GM19351 (cell line): ENCODE results near the gene SIGLEC10.
"Not testable (repeated sequence)": the region's sequence is repeated elsewhere in the genome, so short reads cannot be mapped to it uniquely, and the experiment has no call there.

Source experiments
- ATAC-seq: cut with Tn5 transposase; IDR thresholded peaks from one replicate; pipeline ENCODE4 v1.9.1; 2021; ENCODE audit warnings: mild to moderate bottlenecking, moderate library complexity; ENCODE audit not compliant: unreplicated experiment

Gene SIGLEC10

DNA sequence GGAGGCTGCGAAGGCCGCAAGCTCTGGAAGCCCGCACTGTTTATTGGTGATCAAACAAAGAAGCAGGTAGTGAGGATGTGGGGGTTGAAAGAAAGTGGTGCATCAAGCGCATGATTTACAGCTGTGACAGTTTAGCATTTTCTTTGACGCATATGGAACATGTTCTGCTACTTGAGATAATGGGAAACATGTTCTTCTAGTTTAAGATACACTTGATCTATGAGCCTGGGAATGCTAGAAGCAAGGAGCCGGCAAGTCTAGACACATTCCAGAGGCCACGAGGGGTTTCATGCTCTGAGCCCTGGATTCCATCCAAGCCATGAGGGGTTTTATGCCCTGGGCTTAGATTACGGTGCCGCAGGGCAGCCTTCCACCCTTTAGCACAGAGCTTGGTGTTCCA is 20.0 kb downstream of the SIGLEC10 start:
- ATAC-seq, result not testable (repeated sequence)

DNA sequence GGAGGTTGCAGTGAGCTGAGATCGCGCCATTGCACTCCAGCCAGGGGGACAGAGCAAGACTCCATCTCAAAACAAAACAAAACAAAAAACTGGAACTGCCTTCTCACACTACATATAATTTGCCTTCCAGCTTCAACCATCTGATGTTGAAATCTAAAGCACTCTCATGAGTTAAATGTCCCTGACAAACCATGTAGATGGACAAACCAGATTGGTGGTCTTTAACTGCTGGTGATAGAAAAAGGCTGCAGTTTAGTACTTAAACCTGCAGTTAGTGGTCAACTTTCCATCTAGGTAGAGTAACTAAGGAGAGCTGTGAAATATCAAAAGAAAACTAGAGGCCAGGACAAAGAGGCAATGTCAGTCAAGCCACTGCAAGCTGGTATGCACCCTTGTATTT is 21.3 kb downstream of the SIGLEC10 start:
- no peak for ATAC-seq

- peak; percentile 77 for ATAC-seq
Measured at GRCh38 chr19:51394050-51394836, 23.2 kb downstream of the SIGLEC10 start.

DNA sequence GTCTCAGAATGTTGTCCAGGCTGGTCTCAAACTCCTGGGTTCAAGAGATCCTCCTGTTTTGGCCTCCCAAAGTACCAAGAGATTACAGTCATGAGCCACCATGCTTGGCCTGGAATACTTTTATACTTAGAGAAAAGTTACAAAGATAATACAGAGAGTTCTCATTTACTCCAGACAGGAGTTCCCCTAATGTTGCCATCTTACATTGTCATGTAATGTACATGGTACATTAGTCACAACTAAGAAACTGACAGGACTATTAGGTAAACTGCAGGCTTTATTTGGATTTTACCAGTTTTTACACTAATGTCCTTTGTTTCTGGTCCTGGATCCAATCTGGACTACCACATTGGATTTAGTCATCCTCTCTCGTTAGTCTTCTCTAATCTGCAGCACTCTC is 24.7 kb downstream of the SIGLEC10 start:
- no peak for ATAC-seq

GRCh38 chr19:51391073-51391611 is 26.3 kb downstream of the SIGLEC10 start:
- no peak for ATAC-seq

DNA sequence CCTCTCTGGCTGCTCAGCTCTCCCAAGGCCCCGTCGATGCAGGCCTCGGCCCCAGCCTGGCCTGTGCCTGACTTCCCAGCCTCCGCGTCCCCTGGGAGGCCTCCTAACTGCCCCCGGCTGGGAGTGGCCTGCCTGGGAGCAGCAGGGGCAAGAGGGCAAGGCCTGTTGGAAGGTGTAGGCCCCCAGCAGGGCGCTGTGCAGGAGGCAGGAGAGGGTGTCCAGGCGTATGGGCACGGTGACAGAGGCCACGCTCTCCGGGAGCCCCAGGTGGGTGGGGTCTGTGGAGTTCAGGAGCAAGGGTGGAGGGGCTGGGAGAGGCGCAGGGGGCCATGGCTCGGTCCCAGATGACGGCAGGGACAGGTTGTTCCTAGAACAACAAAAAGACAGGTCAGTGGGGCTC is 28.3 kb downstream of the SIGLEC10 start:
- no peak for ATAC-seq

GRCh38 chr19:51387924-51388389 is 29.5 kb downstream of the SIGLEC10 start, which contains the start of gene LIM2:
LIM2 (minus strand) TSS chr19:51387974; CDS start chr19:51387443, 531 bp downstream.
- no peak for ATAC-seq

- ATAC-seq, result no peak
Measured at GRCh38 chr19:51386882-51387520, 30.4 kb downstream of the SIGLEC10 start.

DNA sequence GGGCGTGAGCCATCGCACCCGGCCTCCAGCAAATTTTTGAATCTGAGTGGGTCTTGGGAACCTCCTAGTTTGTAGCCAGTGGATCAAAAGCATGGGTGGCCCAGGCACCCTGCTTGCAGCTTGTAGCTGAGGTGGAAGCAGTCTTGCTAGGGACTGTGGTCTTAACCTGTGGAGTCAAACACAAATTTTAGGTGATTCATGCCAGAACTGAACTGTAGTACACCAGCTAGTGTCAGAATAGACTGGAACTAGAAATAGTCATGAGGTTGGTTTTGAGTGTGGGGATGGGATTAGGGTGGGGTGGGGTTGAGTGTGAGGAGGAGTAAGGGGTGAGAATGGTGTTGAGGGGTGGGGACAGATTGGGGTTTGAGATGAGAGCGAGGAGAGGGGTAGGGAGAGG is 35.4 kb downstream of the SIGLEC10 start:
- no peak for ATAC-seq

DNA sequence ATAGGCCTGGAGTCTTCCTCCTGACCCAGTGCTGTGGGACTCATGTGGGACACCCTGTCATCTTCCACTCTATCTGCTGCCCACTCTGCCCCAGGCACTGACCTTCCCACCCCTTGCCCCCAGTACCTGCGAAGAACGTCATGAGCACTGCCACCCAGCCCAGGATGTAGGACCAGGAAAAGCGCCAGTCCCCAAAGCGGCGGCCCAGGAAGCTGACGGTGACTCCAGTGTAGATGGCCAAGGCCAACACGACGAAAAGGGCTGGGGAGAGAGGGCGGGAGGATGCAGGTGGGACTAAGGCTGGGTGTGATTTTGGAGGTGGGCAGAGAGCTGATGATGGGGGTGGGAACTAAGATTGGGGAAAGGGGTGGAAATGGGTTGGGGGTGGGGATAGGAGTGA is 37.1 kb downstream of the SIGLEC10 start:
- ATAC-seq, result no peak

DNA sequence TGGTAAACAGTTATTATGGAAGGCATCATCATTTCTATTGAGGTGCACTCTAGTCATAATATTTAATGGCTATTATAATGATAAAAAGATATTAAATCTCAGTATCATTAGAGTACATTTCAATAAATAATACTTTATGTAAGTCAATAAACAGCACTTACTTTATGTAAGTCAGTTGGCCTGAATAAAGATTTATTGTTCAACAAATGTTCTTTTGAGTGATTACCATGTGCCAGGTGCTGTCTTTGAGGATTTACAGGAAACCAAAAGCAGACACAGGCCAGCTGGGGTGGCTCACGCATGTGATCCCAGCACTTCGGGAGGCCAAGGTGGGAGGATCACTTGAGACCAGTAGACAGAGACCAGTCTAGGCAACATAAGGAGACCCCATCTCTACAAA is 40.0 kb downstream of the SIGLEC10 start:
- ATAC-seq, result no peak

- ATAC-seq, result no peak
Measured at GRCh38 chr19:51375504-51376221, 41.8 kb downstream of the SIGLEC10 start.

DNA sequence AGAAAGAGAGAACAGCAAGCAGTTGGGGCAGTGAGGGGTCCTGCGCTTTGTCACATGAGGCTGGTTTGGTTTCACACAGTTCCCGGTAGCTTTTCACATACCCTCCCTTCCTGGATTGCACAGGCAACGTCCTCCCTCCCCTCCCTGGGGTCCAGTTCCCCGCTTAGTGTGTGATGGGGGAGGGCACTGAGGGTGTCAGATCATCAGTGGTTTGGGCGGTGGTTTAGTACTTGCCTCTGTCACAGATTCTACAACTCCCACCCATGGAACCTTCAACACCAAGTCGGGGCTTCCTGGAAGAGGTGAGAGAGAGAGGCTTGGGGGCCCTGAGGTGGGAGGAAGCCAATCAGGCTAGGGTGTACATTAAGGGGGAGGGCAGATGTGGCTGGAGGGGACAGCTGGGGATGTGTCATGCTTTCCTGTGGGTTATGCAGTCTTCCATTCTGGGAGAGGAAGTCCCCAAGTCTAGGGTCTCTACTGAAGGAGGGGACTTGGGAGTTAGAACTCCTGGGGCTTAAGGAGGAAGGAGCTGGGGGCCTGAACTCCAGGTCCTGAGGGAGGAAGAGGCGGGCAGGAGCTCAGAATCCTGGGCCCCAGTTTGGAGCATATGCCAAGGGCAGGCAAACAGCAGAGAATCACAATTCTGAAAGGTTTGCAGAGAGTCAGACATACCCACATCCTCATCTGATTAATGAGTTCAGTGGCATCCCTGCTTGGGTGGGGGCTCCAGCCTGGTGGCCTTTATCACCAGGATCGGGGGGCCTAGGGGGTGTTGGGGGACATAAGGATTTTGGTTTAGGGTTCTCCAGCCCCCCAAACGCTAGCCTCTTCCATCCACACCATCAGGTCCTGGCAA is 44.6 kb downstream of the SIGLEC10 start, which contains the start of gene NKG7:
Gene NKG7, minus strand, starts transcription at position 6 of the 856 bp plus-strand sequence. CDS start 119 bp downstream, outside the sequence.
- peak; percentile 38 for ATAC-seq

DNA sequence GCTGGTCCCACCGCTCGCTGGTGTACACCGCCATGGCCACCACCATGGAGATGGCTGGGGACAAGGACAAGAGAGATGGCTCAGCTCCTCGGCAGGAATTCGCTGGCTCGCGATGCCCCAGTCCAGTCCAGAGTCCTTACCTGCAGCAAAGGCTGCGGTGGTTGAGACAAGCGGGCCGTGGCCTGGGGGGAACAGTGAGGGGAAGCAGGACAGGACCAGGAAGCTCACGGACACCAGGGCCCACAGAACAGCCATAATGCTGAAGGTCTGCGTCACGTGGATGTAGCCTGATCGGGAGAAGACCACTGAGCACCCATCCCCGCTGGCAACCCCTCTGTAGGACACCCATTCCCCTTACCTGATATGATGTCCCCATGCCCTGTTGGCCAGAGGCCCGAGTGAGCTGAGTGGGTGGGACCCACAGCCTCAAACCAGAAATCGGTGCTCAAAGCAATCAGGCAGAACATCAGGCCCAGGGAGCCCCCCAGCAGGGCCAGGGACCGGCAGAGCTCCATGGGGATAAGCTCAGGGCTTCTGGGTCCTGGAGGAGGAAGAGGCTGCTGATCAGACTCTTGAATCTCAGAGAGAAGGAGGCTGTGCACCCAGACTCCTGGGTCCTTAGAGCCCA is 45.3 kb downstream of the SIGLEC10 start:
- no peak for ATAC-seq

DNA sequence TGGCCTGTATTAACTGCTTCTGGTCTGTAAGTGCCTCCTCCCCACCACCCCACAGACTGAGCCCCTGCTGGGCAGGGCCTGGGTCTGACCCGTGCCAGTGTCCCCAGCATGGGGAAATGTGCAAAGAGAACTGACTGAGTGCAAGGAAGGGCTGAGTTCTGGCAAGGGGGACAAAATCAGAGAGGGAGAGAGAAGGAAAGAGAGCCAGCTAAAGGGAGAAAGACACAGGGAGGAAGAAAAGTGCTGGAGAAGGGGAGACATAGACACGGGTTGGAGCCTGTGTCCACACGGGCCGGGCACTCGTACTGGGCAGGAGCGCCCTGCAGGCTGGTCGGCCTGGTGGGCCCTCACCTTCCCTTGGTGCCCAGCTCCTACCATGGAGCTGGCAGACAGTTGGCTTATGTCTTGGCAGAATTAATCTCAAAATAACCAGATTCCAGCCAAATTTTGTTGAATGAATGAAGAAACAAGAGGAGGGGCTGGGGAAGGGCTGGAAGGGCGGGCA is 46.2 kb downstream of the SIGLEC10 start:
- no peak for ATAC-seq

GRCh38 chr19:51370230-51370629 is 47.2 kb downstream of the SIGLEC10 start:
- ATAC-seq, result no peak

DNA sequence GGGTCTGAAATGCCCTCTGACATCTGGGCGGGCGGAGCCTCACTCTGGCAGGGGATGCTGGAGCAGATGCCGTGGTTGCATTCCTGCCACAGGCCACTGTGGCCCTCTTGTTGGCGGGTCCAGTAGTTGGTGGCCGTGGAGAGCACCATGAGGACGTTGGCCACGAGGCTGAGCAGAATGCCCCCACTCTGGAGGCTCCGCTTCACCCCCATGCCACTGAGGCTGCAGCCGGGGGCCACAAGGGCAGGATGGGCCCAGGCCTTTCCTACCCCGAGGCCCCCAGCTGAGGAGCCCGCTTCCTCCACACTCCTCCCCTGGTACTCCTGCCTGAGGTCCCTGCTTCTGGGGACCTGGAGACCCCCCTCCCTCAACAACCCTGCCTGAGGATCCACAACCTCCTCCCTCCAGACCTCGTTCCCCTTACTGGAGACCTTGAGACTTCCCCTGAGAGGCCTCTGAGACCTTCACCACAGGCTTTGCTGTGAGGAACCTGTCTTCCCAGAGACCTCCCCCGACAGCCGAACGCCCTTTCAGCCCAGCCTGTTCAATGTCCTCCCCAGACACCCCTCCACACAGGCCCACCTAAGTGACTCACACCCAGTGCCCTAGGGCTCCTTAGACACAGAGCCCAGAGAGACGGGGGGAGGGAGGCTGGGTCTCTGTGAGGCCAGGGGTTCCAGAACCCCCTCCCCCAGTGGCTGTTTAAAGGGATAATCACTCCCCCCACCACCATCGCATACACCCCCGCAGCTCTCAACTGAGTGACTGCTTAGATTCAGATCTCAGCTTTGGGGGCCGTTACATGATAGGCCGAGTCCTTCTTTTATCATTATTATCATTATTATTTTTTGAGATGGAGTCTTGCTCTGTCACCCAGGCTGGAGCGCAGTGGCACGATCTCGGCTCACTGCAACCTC is 48.8 kb downstream of the SIGLEC10 start, which contains the start of gene CLDND2:
Gene CLDND2, minus strand, starts transcription at position 638 of the 917 bp plus-strand sequence. Its CDS starts 426 bp downstream, at position 212.
- ATAC-seq, result no peak
